Activated naive CD8-positive, alpha-beta T cell treated with anti-CD3 and anti-CD28 coated beads for 36 hours (primary cell): ENCODE results near the gene ANXA8. TPM values are rescaled to one million over a fixed set of nuclear protein-coding genes. Genes with fewer than 3 reads are reported as not detected.

Experiments used
- total RNA-seq, 2 experiments: library from RNA; stranded (reverse); gene quantifications; one replicate each; pipeline ENCODE4 v1.2.3, GENCODE V29; 2021

ANXA8 gene
- total RNA-seq, 2 experiments from 2014 or later: not detected

Other genes starting within 250 kb of the ANXA8 start
- gene GDF10, start 183.9 kb downstream of the ANXA8 start, total RNA-seq: 1 to 10 TPM; 4.1 TPM
- gene GDF2, start 161.7 kb downstream of the ANXA8 start, total RNA-seq: not detected
- not detected for gene RBP3, start 135.8 kb downstream of the ANXA8 start, total RNA-seq
- under 1 TPM; 0.33 to 0.50 TPM for gene ZNF488, start 99.8 kb downstream of the ANXA8 start, total RNA-seq
- not detected for gene FAM25G, start 7.6 kb upstream of the ANXA8 start, total RNA-seq
- 1 to 10 TPM; 2.1 to 2.8 TPM for gene AGAP9, start 39.5 kb upstream of the ANXA8 start, total RNA-seq